ENCODE measurements around the gene COG5. TPM values are rescaled to one million over a fixed set of nuclear protein-coding genes. Genes with fewer than 3 reads are reported as not detected.
A peak's percentile ranks its signal among the peaks of the same experiment; 100 is the strongest.

COG5 gene
- total and polyA plus RNA-seq, 8 donors, result 4.1 to 34.7 (median 26.5) TPM

GRCh38 chr7:107559864-107560263 is 3.9 kb downstream of the COG5 start:
- 51 to 53% methylated on average over 2 of the region's 2 CpGs for WGBS, 2 donors
- no peak for FAIRE-seq
- Histone ChIP-seq H3K27me3 (no peaks in the 10 kb centered on the region), H3K9me3 (no peaks in the 10 kb centered on the region), H3K36me3 (peaks cover 0 to 6% (median 0%) of the 10 kb centered on the region in 3 donors), H3K4me3 (no peak overlapping the region), H3K4me1 (peaks cover 6 to 28% (median 17%) of the 10 kb centered on the region in 3 donors), H3K27ac (no peak overlapping the region)
- intact Hi-C loops (cut with DNase I), result no loop called here
- no peak for ATAC-seq
- no peak for DNase-seq
- no peak for TF ChIP-seq CTCF (IDR thresholded peaks at IDR 0.05)

- Histone ChIP-seq H3K9me3 (no peaks in the 10 kb centered on the region), H3K36me3 (peaks cover 0 to 15% (median 6%) of the 10 kb centered on the region in 3 donors), H3K27me3 (no peaks in the 10 kb centered on the region), H3K4me3 (no peak overlapping the region), H3K4me1 (peaks cover 0 to 10% (median 4%) of the 10 kb centered on the region in 3 donors), H3K27ac (no peak overlapping the region)
- no peak for TF ChIP-seq CTCF (IDR thresholded peaks at IDR 0.05)
- ATAC-seq, result no peak
- intact Hi-C loops (cut with DNase I), result no loop called here
- FAIRE-seq, result no peak
- WGBS, 2 donors, result 97 to 98% methylated on average over 3 of the region's 3 CpGs
- DNase-seq, result no peak
Measured at GRCh38 chr7:107555893-107556292, 7.8 kb downstream of the COG5 start.

- TF ChIP-seq CTCF (IDR thresholded peaks at IDR 0.05), result no peak
- DNase-seq, result no peak
- intact Hi-C loops (cut with DNase I), result no loop called here
- FAIRE-seq, result no peak
- Histone ChIP-seq H3K27ac (no peak overlapping the region), H3K4me1 (no peaks in the 10 kb centered on the region), H3K4me3 (no peak overlapping the region), H3K9me3 (no peaks in the 10 kb centered on the region), H3K36me3 (peaks cover 0 to 25% (median 6%) of the 10 kb centered on the region in 3 donors), H3K27me3 (no peaks in the 10 kb centered on the region)
- ATAC-seq, result no peak
- WGBS, 2 donors, result 95 to 98% methylated on average over 1 of the region's 1 CpG
Measured at GRCh38 chr7:107551936-107552335, 11.8 kb downstream of the COG5 start.

GRCh38 chr7:107544848-107545591 is 18.7 kb downstream of the COG5 start:
- no peak overlapping the region for H3K4me3 ChIP-seq
- H3K36me3 ChIP-seq, result peaks cover 0 to 22% (median 0%) of the 10 kb centered on the region in 3 donors
- ATAC-seq (no peak), DNase-seq (no peak), FAIRE-seq (no peak)
- H3K4me1 ChIP-seq, result no peaks in the 10 kb centered on the region
- no peak overlapping the region for H3K27ac ChIP-seq
- no peaks in the 10 kb centered on the region for H3K27me3 ChIP-seq
- 97 to 100% methylated on average over 4 of the region's 4 CpGs for WGBS, 2 donors
- H3K9me3 ChIP-seq, result no peaks in the 10 kb centered on the region
- TF ChIP-seq CTCF (IDR thresholded peaks at IDR 0.05), result no peak
- intact Hi-C loops (cut with DNase I), result no loop called here

GRCh38 chr7:107543338-107543993 is 20.3 kb downstream of the COG5 start:
- intact Hi-C loops (cut with DNase I), result no loop called here
- peaks cover 0 to 6% (median 2%) of the 10 kb centered on the region in 3 donors for H3K4me1 ChIP-seq
- no peaks in the 10 kb centered on the region for H3K9me3 ChIP-seq
- no peak for ATAC-seq
- no peak overlapping the region for H3K4me3 ChIP-seq
- WGBS, 2 donors, result 86 to 99% methylated on average over 5 of the region's 5 CpGs
- DNase-seq, result peak in 1 of 6 donors; percentile 47
- no peak for FAIRE-seq
- no peak for TF ChIP-seq CTCF (IDR thresholded peaks at IDR 0.05)
- H3K36me3 ChIP-seq, result peaks cover 0 to 22% (median 0%) of the 10 kb centered on the region in 3 donors
- no peak overlapping the region for H3K27ac ChIP-seq
- no peaks in the 10 kb centered on the region for H3K27me3 ChIP-seq
